Activated naive CD4-positive, alpha-beta T cell treated with anti-CD3 and anti-CD28 coated beads, Interleukin-2, amount 50 U/mL, for 16 hours (primary cell): ENCODE data around the gene CSTPP1.
"Not testable (repeated sequence)": the region's sequence is repeated elsewhere in the genome, so short reads cannot be mapped to it uniquely, and the experiment has no call there.

Experiments used
- DNase-seq: peaks from one replicate; pipeline ENCODE4 v3.0.0-alpha.2; 2020

CSTPP1 gene

DNA sequence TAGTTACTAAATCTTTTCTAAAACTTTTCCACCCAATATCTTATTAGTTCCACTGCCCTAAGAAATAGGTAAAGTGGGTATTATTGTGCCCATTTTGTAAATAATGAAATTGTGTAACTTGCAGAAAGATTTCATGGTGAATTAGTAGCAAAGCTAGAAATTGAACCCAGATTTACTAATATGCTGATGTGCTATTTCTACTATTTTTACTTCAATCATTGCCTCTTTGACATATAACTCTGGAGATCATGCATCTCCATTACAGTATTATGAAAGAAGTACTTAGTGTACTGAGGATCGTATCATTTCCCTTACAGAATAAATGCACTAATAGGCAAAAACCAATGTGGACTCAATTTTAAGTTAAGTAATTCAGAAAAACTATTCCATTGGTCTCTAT, 119.0 kb downstream of the CSTPP1 start:
- no peak for DNase-seq

GRCh38 chr11:47056261-47056915, 119.8 kb downstream of the CSTPP1 start:
- DNase-seq, result no peak

DNA sequence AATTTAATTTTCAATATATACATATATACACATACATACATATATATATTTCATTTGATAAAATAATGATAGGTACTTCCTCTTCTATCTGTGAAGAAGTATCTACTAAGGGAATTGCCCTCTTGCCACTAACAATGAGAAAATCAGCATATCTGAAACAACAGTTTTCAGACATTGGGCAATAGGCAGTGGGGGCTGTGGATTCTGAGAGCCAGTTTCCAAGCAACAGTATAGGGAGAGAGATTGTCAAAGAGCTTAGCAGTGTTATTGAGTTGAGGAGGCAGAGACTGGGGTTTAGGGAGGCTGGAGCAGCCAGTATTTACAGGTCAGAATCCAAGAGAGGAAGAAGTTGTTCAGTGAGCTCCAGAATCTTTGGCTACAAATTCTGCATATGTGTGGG, 120.8 kb downstream of the CSTPP1 start:
- no peak for DNase-seq

DNA sequence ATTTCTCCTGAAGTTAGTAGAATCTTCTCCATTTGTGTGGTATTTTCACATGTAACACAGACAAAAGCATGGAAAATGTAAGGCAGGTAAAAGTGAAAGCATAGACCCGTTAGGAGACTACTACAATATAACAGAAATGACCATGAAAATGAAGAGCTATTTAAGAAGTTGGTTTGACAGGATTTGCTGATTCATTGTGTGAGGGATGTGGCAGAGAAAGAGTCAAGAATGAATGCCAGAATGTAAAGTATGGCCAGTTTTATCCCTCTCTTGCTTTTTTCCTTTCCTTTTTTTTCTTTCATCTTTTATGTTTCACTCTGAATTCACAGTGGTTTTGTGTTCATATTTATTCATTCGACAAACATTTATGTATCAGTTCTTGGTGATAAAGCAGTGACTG, 124.2 kb downstream of the CSTPP1 start:
- DNase-seq, result no peak

GRCh38 chr11:47061429-47062178, 125.0 kb downstream of the CSTPP1 start:
- DNase-seq, result no peak

DNA sequence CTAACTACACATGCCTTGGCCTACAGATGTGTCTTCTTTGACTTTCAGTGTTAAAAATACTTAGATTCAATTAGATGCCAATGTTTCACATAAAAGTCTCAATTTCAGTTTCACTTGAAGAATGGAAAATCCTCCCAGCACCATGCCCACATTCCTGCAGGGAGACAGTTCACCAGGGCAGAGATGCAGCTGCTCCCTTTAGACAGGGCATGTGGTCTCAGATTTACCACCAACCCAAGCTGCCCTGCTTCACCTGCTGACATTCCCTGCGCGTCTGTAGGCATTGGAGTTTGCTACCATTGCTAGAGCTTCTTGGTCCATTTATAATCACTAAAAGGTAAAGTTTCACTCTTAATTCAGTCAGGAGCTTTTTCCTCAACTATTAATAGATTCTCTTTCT, 126.2 kb downstream of the CSTPP1 start:
- DNase-seq, result no peak

GRCh38 chr11:47067401-47067800, 130.8 kb downstream of the CSTPP1 start:
- no peak for DNase-seq

DNA sequence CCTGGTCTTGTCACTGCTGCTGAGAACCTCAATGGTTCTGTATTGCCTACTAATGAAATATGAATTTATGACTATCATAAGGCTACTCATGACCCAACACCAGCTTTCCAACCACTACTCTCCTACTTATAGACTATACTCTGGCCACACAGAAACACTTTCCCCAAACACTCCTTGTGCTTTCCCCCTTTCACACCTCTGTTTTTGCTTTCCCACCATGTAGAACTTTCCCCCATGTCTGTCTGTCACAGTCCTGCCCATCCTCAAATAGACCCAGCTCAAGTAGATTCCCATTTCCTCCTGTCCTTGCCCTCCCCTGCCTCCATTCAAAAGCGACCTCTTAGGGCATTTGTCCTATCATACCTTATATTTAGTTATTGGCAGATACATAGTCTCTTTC, 134.2 kb downstream of the CSTPP1 start:
- no peak for DNase-seq

DNA sequence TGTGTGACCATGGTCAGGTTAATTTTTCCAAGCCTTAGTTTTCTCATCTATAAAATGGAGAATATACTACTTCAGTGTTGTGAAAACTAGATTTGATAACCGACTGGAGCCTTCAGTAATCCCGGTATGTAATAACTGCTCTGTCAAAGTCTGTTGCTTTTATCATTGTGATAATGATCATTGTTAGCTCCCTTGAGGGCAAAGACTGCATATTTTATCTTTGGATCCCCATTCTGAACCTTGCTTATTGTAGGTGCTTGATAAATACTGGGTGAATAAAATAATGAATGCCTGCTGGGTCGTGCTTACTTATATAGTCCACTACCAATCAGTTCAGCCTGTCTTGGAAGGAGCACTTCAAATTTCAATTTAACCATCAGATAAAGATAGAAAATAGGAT, 134.8 kb downstream of the CSTPP1 start:
- DNase-seq, result no peak

GRCh38 chr11:47071791-47072261, 135.3 kb downstream of the CSTPP1 start:
- DNase-seq, result no peak

GRCh38 chr11:47078751-47079521, 142.4 kb downstream of the CSTPP1 start:
- no peak for DNase-seq

GRCh38 chr11:47080775-47081174, 144.2 kb downstream of the CSTPP1 start:
- DNase-seq, result not testable (repeated sequence)

GRCh38 chr11:47083913-47084312, 147.4 kb downstream of the CSTPP1 start:
- DNase-seq, result no peak

DNA sequence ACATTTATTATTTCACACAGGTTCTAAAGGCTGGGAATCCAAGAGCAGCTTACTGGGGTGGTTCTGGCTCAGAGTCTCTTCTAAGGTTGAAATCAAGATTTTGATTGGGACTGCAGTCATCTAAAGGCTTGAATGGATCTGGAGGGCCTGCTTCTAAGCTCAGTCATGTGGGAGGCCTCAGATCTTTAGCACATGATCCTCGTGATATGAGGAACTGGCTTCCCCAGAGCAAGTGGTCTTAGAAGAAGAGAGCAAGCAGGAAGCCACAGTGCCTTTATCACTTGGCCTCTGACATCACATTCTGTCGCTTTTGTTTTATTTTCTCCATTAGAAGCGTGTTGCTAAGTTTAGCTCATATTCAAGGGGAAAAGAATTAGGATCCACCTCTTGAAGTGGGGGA, 151.2 kb downstream of the CSTPP1 start:
- DNase-seq, result no peak

GRCh38 chr11:47093541-47093940, 157.0 kb downstream of the CSTPP1 start:
- DNase-seq, result no peak

DNA sequence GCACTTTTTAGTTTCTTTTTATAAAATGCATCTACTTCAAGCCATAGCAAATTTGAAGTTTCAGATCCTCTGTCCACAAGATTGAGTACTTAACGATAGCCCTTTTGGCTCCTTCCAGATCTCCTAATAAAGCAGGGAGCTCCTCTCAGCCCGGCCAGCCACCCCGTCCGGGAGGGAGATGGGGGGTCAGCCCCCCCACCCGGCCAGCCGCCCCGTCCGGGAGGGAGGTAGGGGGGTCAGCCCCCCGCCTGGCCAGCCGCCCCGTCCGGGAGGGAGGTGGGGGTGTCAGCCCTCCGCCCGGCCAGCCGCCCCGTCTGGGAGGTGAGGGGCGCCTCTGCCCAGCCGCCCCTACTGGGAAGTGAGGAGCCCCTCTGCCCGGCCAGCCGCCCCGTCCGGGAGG, 160.3 kb downstream of the CSTPP1 start:
- DNase-seq, result not testable (repeated sequence)

GRCh38 chr11:47098223-47098622, 161.7 kb downstream of the CSTPP1 start:
- DNase-seq, result not testable (repeated sequence)

DNA sequence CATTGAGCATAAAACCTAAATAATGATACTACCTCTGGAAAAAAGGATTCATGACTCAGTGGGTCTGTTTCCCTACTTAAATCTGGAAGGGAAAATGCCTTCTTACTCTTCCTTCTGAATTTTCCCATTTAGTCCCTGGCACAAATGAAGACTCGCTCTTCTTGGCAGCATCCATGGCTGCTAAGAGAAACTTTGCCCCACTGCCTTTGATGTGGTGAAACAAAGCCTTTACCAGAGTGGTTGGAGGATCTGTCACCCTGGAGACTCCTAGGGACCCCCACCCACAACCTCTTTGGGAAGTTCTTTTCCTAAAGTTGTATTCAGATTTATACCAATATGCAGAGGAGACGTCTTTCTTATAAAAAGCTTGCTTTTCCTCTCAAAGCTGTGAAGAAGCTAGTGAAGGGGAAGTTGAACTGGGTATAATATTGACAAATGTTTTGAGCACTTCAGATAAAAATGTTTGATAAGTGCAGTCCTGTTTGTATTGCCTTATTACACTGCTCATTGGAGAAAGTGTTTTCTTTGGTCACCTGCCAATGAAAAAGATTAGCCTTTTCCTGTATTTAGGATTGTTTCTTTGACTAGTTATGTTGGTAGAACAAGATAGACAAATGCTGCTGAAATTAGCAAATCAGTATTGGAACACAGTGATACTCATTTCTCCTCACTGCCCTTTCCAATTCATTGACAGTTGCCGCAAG, 162.8 kb downstream of the CSTPP1 start:
- DNase-seq, result no peak

DNA sequence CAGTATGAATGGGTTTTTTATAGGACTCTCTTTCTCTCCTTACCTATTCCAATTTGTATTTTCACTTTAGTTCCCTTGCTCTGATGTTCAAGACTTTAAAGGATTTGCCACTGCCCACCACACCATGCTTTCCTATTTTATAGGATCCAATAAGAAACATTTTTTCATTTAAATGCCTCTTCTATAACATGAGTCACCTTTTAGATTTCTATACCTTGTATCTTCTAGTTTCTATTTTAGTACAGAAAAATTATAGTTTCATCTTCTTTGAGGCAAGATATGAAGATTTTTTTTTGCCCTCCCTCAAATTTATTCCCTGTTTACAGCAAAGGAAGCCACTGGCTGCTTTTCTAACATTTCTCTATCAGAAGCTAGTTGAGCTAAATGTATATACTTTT, 163.4 kb downstream of the CSTPP1 start:
- DNase-seq, result no peak

GRCh38 chr11:47101406-47101805, 164.8 kb downstream of the CSTPP1 start:
- DNase-seq, result no peak

GRCh38 chr11:47104261-47104950, 167.8 kb downstream of the CSTPP1 start:
- no peak for DNase-seq

DNA sequence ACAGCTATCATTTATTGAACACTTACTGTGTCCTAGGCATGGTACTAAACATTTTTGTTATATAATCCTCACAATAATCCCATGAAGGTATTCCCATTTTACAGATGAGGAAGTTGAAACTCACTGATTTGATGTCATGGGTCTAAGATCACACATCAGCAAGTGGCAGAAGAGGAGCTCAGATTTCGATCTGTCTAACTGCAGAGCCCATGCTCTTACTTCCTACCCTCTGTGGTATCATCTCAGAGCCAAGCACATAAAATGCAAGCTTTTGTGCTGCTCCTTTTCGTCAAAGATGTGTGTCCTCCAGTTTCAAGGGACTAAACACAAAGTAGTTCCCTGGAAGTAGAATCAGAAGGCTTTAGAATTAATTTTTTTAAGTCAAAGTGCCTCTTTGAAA, 169.0 kb downstream of the CSTPP1 start:
- no peak for DNase-seq

DNA sequence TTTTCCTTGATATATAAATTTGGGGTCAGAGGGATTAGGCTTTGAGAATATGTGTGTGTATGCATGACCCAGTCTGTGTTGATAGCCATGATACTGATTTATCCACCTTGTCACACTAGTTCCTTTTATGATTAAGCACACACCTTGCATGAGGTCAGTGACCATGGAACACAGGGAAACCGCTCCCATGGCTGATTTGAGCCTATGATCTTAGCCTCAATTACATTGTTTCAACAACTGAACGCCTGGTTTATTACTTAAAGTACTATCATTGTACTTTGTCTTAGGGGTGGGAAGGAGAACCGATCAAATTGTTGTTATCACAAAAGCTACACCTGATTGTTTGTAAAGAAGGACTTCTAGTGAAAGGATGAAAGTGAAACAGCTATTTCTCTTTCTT, 169.4 kb downstream of the CSTPP1 start:
- DNase-seq, result no peak
